HG03060 (cell line): ENCODE results near the gene PTPN2.

Experiments
- ATAC-seq: cut with Tn5 transposase; IDR thresholded peaks from one replicate; pipeline ENCODE4 v1.9.1; 2021; ENCODE audit warnings: low read depth, moderate number of reproducible peaks; ENCODE audit not compliant: unreplicated experiment

The PTPN2 gene

GRCh38 chr18:12828116-12829051 is 55.7 kb downstream of the PTPN2 start:
- ATAC-seq = no peak

DNA sequence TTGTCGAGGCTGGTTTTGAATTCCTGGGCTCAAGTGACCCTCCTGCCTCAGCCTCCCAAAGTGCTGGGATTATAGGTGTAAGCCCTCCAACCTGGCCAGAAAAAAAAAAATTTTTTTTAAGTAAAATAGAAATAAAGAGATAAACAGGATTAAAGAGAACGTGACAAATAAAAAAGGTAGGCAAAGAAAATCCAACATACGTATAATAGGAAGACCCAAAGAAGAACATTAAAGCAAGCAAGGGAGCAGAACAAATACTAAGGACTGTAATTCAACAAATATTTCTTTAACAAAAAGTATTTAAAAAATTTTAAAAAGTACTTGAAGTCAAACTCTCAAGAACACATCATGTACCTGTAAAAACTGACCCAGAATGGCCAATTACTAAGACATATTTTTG is 56.4 kb downstream of the PTPN2 start:
- no peak for ATAC-seq

- no peak for ATAC-seq
Measured at GRCh38 chr18:12825230-12825629, 58.8 kb downstream of the PTPN2 start.

DNA sequence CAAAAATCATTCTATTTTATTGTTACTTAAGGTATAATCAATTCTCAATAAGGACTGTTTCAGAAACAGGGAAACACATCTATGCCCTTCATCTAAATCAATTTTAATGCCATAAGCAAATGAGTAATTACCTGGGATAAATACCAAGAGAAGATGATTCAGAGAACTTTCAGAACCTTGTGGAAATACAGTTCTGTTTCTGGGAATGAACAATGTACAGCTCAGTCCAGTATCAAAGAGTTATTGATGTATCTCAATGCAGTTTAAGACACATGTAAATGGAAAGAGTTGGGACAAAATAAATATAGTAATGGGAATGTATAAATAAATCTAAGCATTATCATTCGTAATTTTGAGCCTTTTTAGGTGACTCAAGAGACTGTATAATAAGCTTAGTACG is 60.1 kb downstream of the PTPN2 start:
- no peak for ATAC-seq

GRCh38 chr18:12821408-12821807 is 62.6 kb downstream of the PTPN2 start:
- no peak for ATAC-seq

- ATAC-seq = no peak
Measured at GRCh38 chr18:12820506-12820905, 63.5 kb downstream of the PTPN2 start.

GRCh38 chr18:12819841-12820240 is 64.2 kb downstream of the PTPN2 start:
- ATAC-seq = no peak

- ATAC-seq = no peak
Measured at GRCh38 chr18:12819322-12819721, 64.7 kb downstream of the PTPN2 start.

DNA sequence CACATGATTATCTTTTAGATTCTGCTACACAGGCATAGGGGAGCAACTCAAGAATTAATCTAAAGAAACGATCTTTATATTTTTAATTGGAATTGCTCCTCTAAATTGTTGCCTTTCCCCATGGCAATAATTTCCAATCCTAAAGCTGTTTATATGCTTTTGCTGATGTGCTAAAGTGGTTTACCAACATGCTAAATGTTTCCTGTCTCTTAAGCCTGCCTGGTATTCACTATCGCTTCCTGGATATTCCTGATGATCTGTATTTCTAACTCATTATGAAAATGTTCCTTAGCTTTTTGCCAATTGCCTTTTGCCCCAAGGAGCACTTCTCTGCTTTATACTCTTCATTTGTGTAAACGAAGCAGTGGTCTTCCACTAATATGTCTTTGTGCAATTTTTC is 65.8 kb downstream of the PTPN2 start:
- ATAC-seq = no peak

GRCh38 chr18:12816451-12816850 is 67.6 kb downstream of the PTPN2 start:
- no peak for ATAC-seq

DNA sequence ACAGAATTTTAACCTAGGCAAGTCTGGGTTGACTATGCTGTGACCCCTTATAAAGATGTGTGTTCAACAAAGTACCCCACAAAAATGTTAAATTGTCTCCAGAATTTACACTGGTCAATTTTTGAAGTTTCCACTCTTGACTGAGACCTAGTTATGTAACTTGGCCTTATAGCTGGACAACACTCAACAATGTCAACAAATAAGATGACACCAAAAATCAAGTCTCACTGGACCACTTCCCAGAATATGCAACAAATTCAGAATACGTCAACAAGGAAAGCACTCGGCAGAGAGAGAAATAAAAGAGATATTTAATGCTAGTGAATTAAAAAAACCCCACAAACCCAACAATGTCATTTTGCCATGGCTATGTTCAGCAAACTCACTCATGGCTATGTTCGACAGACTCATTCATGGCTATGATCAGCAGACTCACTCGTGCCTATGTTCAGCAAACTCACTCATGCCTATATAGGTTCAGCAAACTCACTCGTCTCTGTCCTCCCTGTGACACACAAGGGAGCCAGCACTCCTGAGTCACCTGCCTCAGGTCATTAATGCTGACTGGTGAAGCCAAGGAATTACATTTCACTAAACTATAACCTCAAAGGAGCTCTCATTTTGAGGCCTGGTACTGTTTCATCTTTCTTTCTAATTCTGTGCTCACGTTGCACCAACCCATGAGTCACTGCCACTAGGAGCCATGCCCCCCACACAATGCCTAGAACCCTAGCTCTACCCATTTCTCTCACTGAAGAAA is 72.7 kb downstream of the PTPN2 start:
- no peak for ATAC-seq

DNA sequence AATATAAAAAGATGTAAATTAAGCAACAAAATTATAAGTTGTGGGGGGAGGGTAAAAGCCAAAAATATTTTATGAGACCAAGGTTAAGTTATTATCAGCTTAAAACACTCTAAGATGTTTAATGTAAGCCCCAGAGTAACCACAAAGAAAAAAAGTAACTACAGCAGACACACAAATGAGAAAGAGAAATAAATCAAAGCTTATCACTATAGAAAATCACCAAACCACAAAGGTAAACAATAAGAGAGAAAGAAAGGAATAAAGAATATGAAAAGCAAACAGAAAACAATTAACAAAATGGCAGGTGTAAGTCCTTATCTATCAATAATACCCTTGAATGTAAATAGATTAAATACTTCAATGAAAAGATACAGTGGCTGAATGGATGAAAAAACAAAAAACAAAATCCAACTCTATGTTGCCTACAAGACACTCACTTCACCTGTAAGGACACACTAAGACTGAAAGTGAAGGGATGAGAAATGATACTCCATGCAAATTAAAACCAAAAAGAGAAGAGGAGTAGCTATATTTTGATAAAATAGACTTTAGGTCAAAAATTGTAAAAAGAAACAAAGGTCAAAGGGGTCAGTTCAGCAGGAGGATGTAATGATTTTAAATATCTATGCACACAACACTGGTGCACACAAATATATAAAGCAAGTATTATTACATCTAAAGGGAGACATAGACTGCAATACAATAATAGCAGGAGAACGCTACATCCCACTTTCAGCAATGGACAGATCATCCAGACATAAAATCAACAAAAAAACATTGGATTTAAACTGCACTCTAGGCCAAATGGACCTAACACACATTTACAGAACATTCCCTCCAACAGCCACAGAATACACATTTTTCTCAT is 80.7 kb downstream of the PTPN2 start:
- ATAC-seq = no peak

DNA sequence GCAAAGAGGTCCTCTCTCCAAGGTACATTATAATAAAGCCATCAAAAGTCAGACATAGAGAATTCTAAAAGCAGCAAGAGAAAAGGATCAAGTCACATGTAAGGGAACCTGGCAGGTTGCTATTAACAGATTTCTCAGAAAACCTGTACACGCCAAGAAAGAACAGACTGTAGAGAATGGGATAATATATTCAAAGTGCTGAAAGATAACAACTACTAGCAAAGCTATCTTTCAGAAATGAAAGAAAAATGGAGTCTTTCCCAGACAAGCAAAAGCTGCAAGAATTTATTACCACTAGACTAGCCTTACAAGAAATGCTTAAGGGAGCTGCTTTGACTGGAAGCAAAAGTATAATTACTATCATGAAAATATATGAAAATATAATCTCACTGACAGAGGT is 81.5 kb downstream of the PTPN2 start:
- no peak for ATAC-seq

- ATAC-seq = no peak
Measured at GRCh38 chr18:12796448-12796847, 87.6 kb downstream of the PTPN2 start.

GRCh38 chr18:12791610-12792009 is 92.4 kb downstream of the PTPN2 start:
- ATAC-seq = no peak

- ATAC-seq = no peak
Measured at GRCh38 chr18:12786669-12787068, 97.4 kb downstream of the PTPN2 start.

DNA sequence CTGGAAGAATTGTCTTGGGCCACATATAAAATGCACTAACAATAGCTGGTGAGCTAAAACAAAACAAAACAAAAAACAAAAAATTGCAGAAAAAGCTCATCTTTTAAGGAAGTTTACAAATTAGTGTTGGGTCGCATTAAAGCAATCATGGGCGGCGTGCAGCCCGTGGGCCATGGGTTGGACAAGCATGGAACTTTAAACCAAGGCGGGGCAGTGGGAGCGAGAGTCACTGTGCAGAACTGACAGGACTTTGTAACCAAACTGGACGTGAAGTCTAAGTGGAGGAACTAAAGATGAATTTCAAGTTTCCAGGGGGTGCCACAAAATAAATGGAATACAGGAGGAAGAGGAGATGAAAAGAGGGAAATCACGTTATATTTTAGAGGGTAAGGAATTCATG is 100.5 kb downstream of the PTPN2 start:
- no peak for ATAC-seq

- ATAC-seq = no peak
Measured at GRCh38 chr18:12782521-12782920, 101.5 kb downstream of the PTPN2 start.

- no peak for ATAC-seq
Measured at GRCh38 chr18:12779456-12779855, 104.6 kb downstream of the PTPN2 start.

GRCh38 chr18:12779043-12779442 is 105.0 kb downstream of the PTPN2 start:
- no peak for ATAC-seq

DNA sequence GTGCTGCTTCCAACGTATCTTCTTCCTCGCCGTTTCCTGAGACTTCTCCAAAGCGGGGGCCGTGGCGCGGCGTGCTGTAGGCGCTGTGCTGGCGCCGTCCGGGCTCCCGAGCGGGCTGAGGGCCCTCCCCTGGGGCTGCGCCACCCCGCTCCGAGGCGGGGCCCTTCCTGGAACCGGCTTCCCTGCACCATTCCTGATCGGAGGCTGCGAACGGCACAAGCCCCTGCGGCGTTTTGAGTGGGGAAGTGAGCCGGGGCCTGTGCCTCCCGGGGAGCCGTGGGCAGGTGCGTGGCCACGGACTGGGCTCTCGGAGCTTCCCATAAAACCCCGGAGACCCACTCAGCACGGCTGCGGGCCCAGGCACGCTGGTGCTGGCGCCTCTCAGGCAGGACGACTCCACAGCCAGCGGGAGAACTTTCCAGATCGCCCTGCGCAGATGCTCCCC is 106.5 kb downstream of the PTPN2 start:
- ATAC-seq = no peak
